ENCODE data around the gene SDK1.

GRCh38 chr7:3574386-3574785, 273.3 kb downstream of the SDK1 start:
- TF ChIP-seq CTCF (IDR thresholded peaks at IDR 0.05; ENCODE audit: borderline replicate concordance, extremely low read depth, low read length, poor library complexity, severe bottlenecking) (no peak), EZH2 (IDR thresholded peaks at IDR 0.05; ENCODE audit: borderline replicate concordance, low read depth, low read length, severe bottlenecking) (no peak)
